ENCODE results near the gene SLC4A3. TPM values are rescaled to one million over a fixed set of nuclear protein-coding genes. Genes with fewer than 3 reads are reported as not detected.
"Not testable (repeated sequence)": the region's sequence is repeated elsewhere in the genome, so short reads cannot be mapped to it uniquely, and the experiment has no call there.

Gene SLC4A3
- total RNA-seq, 1 experiment from 2014 or later: 2.3 TPM

DNA sequence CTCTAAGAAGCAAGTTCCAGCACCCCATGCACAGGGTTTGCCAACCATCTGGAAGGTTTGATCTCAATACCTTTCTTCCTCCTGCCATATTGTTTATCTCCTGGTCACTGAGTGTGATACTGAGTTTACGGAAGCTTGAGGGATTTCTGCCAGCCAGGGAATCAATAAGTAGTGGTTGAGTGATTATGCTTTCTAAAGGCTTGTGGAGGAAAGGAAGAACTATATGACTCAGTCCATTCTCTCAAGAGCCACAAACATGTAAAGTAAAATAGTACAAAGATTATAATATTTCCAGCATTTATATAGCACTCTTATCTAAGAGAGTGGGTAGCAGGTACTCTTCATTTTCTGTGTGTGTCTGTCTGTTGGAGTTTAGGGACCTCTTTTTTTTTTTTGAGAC is 49.2 kb downstream of the SLC4A3 start:
- no peak for DNase-seq (ENCODE audit: low read depth)

- DNase-seq (ENCODE audit: low read depth): no peak
Observed at GRCh38 chr2:219679041-219679440, 51.6 kb downstream of the SLC4A3 start.

GRCh38 chr2:219679571-219679970 is 52.1 kb downstream of the SLC4A3 start:
- no peak for DNase-seq (ENCODE audit: low read depth)

- no peak for DNase-seq (ENCODE audit: low read depth)
Observed at GRCh38 chr2:219680958-219681693, 53.7 kb downstream of the SLC4A3 start.

GRCh38 chr2:219681694-219682300 is 54.4 kb downstream of the SLC4A3 start:
- DNase-seq (ENCODE audit: low read depth): peak; percentile 28

DNA sequence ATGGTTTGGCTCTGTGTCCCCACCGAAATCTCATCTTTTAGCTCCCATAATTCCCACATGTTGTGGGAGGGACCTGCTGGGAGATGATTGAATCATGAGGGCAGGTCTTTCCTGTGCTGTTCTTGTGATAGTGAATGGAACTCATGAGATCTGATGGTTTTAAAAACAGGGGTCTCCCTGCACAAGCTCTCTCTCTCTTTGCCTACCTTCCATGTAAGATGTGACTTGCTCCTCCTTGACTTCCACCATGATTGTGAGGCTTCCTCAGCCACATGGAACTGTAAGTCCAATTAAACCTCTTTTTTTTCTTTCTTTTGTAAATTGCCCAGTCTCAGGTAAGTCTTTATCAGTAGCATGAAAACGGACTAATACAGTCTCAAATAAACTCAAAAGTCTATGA is 56.0 kb downstream of the SLC4A3 start:
- not testable (repeated sequence) for DNase-seq (ENCODE audit: low read depth)

DNA sequence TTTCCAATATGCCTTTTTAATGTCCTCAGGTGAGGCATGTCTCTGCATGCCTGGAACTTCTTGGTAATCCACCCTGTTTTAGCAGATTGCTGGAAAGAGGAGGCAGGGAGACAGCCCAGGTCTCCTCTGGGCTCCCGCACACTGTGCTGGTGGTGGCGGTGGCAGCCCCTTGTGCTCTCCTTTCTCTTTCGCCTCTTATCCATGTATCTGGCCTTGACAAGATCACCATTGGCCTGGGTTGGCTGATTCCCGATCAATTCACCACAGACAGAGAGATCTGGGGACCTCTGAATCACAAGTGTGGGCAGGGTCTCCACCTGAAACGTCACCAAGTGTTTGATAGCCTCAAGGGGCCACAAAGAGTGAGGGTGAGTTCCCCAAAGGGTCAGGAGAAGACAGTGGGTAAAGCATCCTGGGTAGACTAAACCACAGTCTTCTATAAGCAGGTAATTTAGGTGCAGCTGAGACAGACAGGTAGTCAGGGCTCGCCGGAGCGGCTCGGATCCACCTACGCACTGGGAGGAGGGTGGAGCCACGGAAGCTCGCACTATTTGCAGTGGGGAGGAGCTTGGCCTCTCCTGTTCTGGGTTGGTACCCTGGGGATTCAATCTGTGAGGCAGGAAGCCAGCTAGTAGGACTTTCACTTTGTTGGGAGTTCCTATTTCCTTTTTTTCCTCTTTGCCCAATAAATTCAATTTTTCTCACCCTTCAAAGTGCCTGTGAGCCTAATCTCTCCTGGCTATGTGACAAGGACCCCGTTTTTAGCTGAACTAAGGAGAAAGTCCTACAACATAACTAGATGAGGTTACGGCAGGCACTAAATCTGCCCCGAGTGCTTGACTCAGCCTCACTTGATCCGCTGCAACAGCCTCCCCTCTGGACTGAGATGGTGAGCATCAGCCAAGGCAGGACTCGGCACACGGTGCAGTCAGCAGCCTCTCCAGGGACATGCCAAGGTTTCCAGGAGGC is 57.6 kb downstream of the SLC4A3 start:
- DNase-seq (ENCODE audit: low read depth): peak; percentile 82

DNA sequence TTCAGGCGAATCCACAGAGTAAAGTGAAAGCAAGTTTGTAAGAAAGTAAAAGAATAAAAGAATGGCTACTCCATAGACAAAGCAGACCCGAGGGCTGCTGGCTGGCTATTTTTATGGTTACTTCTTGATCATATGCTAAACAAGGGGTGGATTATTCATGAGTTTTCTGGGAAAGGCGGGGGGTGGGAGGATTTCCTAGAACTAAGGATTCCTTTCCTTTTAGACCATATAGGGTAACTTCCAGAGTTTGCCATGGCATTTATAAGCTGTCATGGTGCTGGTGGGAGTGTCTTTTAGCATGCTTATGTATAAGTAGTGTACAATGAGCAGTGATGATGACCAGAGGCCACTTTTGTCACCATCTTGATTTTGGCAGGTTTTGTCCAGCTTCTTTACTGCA is 59.8 kb downstream of the SLC4A3 start:
- DNase-seq (ENCODE audit: low read depth): no peak

DNA sequence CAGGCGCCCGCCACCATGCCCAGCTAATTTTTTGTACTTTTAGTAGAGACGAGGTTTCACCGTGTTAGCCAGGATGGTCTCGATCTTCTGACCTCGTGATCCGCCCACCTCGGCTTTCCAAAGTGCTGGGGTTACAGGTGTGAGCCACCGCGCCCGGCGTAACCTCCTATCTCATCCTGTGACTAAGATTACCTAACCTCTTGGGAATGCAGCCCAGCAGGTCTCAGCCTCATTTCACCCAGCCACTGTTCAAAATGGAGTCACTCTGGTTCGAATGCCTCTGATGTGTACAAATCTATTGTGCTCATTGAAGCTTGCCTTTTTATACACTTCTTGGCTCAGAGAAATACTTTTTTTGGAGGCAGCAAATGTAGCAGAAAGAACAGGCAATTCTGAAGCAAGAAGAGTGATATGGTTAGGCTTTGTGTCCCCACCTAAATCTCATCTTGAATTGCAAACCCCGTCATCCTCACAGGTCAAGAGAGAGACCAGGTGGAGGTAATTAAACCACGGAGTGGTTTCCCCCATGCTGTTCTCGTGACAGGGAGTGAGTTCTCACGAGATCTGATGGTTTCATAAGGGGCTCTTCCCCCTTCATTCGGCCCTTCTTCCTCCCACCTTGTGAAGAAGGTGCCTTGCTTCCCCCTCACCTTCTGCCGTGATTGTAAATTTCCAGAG is 60.6 kb downstream of the SLC4A3 start:
- no peak for DNase-seq (ENCODE audit: low read depth)

- peak; percentile 81 for DNase-seq (ENCODE audit: low read depth)
Observed at GRCh38 chr2:219688560-219689445, 61.4 kb downstream of the SLC4A3 start.

GRCh38 chr2:219689676-219690628 is 62.5 kb downstream of the SLC4A3 start:
- peak; percentile 66 for DNase-seq (ENCODE audit: low read depth)

DNA sequence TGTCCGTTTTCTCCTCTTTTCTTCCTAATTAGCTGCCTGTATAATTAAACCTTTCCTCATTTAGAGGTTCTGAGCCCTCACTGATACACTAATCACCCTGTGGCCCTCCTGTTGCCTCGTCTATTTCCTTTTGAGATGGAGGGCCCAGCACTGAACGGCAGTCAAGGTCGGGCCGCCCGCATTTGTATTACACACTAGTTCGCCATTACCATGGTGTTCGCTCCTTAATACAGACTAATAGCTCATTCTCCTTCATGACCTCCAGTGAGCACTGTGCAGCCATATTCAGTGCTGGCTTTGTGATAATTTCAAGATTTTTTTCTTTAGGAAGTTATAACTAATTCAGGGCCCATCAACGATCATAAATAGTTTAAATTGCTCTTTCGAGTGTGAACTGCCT is 64.1 kb downstream of the SLC4A3 start:
- no peak for DNase-seq (ENCODE audit: low read depth)

Other genes starting within 250 kb of the SLC4A3 start
- 72.1 and 94.6 TPM in 2 replicates for gene DNPEP, start 239.7 kb upstream of the SLC4A3 start, total RNA-seq (2014; rRNA removed; shearing (Covaris generic))
- 0.17 and 0.77 TPM in 2 replicates for gene DES, start 209.3 kb upstream of the SLC4A3 start, total RNA-seq (2014; rRNA removed; shearing (Covaris generic))
- gene SPEG, start 192.8 kb upstream of the SLC4A3 start, total RNA-seq (2014; rRNA removed; shearing (Covaris generic)): 4.9 and 18.4 TPM in 2 replicates
- 30.0 and 47.6 TPM in 2 replicates for gene GMPPA, start 128.7 kb upstream of the SLC4A3 start, total RNA-seq (2014; rRNA removed; shearing (Covaris generic))
- 0.42 TPM in 1 of 2 replicates, not detected in the other for gene ASIC4, start 113.1 kb upstream of the SLC4A3 start, total RNA-seq (2014; rRNA removed; shearing (Covaris generic))
- 51.1 and 69.0 TPM in 2 replicates for gene CHPF, start 83.8 kb upstream of the SLC4A3 start, total RNA-seq (2014; rRNA removed; shearing (Covaris generic))
- 2.4 and 2.5 TPM in 2 replicates for gene TMEM198, start 83.6 kb upstream of the SLC4A3 start, total RNA-seq (2014; rRNA removed; shearing (Covaris generic))
- gene OBSL1, start 56.1 kb upstream of the SLC4A3 start, total RNA-seq (2014; rRNA removed; shearing (Covaris generic)): 45.3 and 58.2 TPM in 2 replicates
- 0.36 and 0.80 TPM in 2 replicates for gene INHA, start 55.3 kb upstream of the SLC4A3 start, total RNA-seq (2014; rRNA removed; shearing (Covaris generic))
- gene STK11IP, start 29.8 kb upstream of the SLC4A3 start, total RNA-seq (2014; rRNA removed; shearing (Covaris generic)): 14.0 and 16.9 TPM in 2 replicates

Data from Daoy (cell line).